Breast epithelium (tissue), 4 donors: ENCODE results near the gene SLC17A4. TPM values are rescaled to one million over a fixed set of nuclear protein-coding genes. Genes with fewer than 3 reads are reported as not detected.
"Not testable (repeated sequence)": the region's sequence is repeated elsewhere in the genome, so short reads cannot be mapped to it uniquely, and the experiment has no call there.

Source experiments
- DNase-seq, 2 donors: peaks; one replicate each; pipeline ENCODE4 v3.0.0-alpha.2; 2019; ENCODE audit warnings: low spot score in 2 of 2
- H3K27ac ChIP-seq, 2 donors: fragments of 200-600 bp; sonication (generic) in 1 of 2; one replicate each; pipeline ENCODE4 v1.5.1; 2016 to 2019; ENCODE audit warnings: mild to moderate bottlenecking in 1 of 2
- H3K27me3 ChIP-seq, 2 donors: fragments of 200-600 bp; sonication (generic) in 1 of 2; one replicate each; pipeline versions ENCODE4 v1.5.1 to v1.6.0; 2017 to 2019; ENCODE audit warnings: control low read depth in 1 of 2, mild to moderate bottlenecking in 1 of 2
- H3K36me3 ChIP-seq: fragments of 200-600 bp; one replicate; pipeline ENCODE4 v1.5.1; 2019
- H3K4me1 ChIP-seq, 2 donors: fragments of 200-600 bp; sonication (generic); one replicate each; pipeline ENCODE4 v1.5.1; 2016 to 2019; ENCODE audit warnings: control low read depth in 1 of 2
- H3K4me3 ChIP-seq, 3 donors: fragments of 200-600 bp; sonication (generic); 1 replicate in 2 of 3; 2 replicates in 1 of 3; pipeline ENCODE4 v1.5.1; 2016 to 2019; ENCODE audit warnings: mild to moderate bottlenecking in 3 of 3, moderate library complexity in 2 of 3
- H3K9me3 ChIP-seq, 2 donors: fragments of 200-600 bp; sonication (generic) in 1 of 2; one replicate each; pipeline ENCODE4 v1.5.1; 2016 to 2019; ENCODE audit warnings: control low read depth in 1 of 2
- CTCF ChIP-seq, 3 donors: fragments of 450-650 bp; IDR thresholded peaks; one replicate each; pipeline ENCODE4 v1.5.1; 2016 to 2017; ENCODE audit warnings: antibody characterized with exemption in 3 of 3, mild to moderate bottlenecking in 3 of 3, moderate library complexity in 3 of 3
- POLR2A ChIP-seq: fragments of 450-650 bp; IDR thresholded peaks from one replicate; pipeline ENCODE4 v1.6.1; 2016; ENCODE audit warnings: antibody characterized with exemption, mild to moderate bottlenecking, moderate library complexity
- POLR2AphosphoS5 ChIP-seq, 3 donors: sonication (generic); formaldehyde crosslinking; IDR thresholded peaks; one replicate each; pipeline ENCODE4 v1.6.1; 2017; ENCODE audit warnings: antibody characterized with exemption in 3 of 3
- intact Hi-C: fragments of 100-400 bp; cut with DNase I; formaldehyde crosslinking; loops from one replicate; pipeline ENCODE4 v1.15.1; 2023; ENCODE audit warnings: low total_unique reads
- total RNA-seq, 3 donors: library from RNA; depleted of rRNA; stranded (reverse); fragments of >200 nt; gene quantifications; one replicate each; pipeline ENCODE4 v1.1.0, GENCODE V29; 2016

The SLC17A4 gene
- total RNA-seq, 3 donors from 2014 or later: 0.98 TPM; not detected in 2

- TF ChIP-seq POLR2AphosphoS5 (IDR thresholded peaks at IDR 0.05) (no peak), CTCF (IDR thresholded peaks at IDR 0.05) (no peak), POLR2A (no peak)
- Histone ChIP-seq H3K4me3 (no peak overlapping the region), H3K4me1 (no peaks in the 10 kb centered on the region), H3K27ac (no peak overlapping the region), H3K9me3 (no peaks in the 10 kb centered on the region), H3K36me3 (no peaks in the 10 kb centered on the region), H3K27me3 (no peaks in the 10 kb centered on the region)
- DNase-seq: no peak
- intact Hi-C loops: no loop called here
These were observed 8.7 kb upstream of the SLC17A4 start for GRCh38 chr6:25745836-25746235.

- no peak for DNase-seq
- Histone ChIP-seq H3K27me3 (no peaks in the 10 kb centered on the region), H3K9me3 (no peaks in the 10 kb centered on the region), H3K4me1 (no peaks in the 10 kb centered on the region), H3K27ac (no peak overlapping the region), H3K36me3 (no peaks in the 10 kb centered on the region), H3K4me3 (no peak overlapping the region)
- no peak for TF ChIP-seq POLR2A
- no peak for TF ChIP-seq CTCF (IDR thresholded peaks at IDR 0.05)
- no peak for TF ChIP-seq POLR2AphosphoS5 (IDR thresholded peaks at IDR 0.05)
- intact Hi-C loops: no loop called here
These were observed 7.6 kb upstream of the SLC17A4 start for GRCh38 chr6:25746968-25747367.

GRCh38 chr6:25747477-25747876, 7.1 kb upstream of the SLC17A4 start:
- Histone ChIP-seq H3K36me3 (no peaks in the 10 kb centered on the region), H3K9me3 (no peaks in the 10 kb centered on the region), H3K4me3 (no peak overlapping the region), H3K27me3 (no peaks in the 10 kb centered on the region), H3K27ac (no peak overlapping the region), H3K4me1 (no peaks in the 10 kb centered on the region)
- intact Hi-C loops: no loop called here
- no peak for DNase-seq
- TF ChIP-seq CTCF (IDR thresholded peaks at IDR 0.05) (no peak), POLR2AphosphoS5 (IDR thresholded peaks at IDR 0.05) (no peak), POLR2A (no peak)

GRCh38 chr6:25748049-25748448, 6.5 kb upstream of the SLC17A4 start:
- no peak for DNase-seq
- Histone ChIP-seq H3K4me1 (no peaks in the 10 kb centered on the region), H3K36me3 (no peaks in the 10 kb centered on the region), H3K27me3 (no peaks in the 10 kb centered on the region), H3K9me3 (no peaks in the 10 kb centered on the region), H3K4me3 (no peak overlapping the region), H3K27ac (no peak overlapping the region)
- intact Hi-C loops: no loop called here
- TF ChIP-seq POLR2AphosphoS5 (IDR thresholded peaks at IDR 0.05) (no peak), POLR2A (no peak), CTCF (IDR thresholded peaks at IDR 0.05) (no peak)

- H3K4me1 ChIP-seq, H3K36me3 ChIP-seq, H3K4me3 ChIP-seq, H3K27ac ChIP-seq, H3K9me3 ChIP-seq, DNase-seq, H3K27me3 ChIP-seq, intact Hi-C loops: not testable (repeated sequence)
These were observed 5.7 kb upstream of the SLC17A4 start for GRCh38 chr6:25748601-25749517.
